HFFc6 (cell line): ENCODE measurements around the gene SIL1. TPM values are rescaled to one million over a fixed set of nuclear protein-coding genes. Genes with fewer than 3 reads are reported as not detected.

ENCODE experiments used
- DNase-seq: peaks from one replicate; pipeline ENCODE4 v3.0.0-alpha.2; 2018
- H3K27ac Mint-ChIP-seq: 2 replicates; pipeline ENCODE4 v1.8.0; 2020; ENCODE audit warnings: mild to moderate bottlenecking, mixed read lengths
- H3K27me3 Mint-ChIP-seq: 2 replicates; pipeline ENCODE4 v1.8.0; 2021; ENCODE audit warnings: mild to moderate bottlenecking, moderate library complexity, mixed read lengths; ENCODE audit not compliant: insufficient read depth
- H3K36me3 Mint-ChIP-seq: 2 replicates; pipeline ENCODE4 v1.8.0; 2021; ENCODE audit warnings: low read depth, mixed read lengths
- H3K4me1 Mint-ChIP-seq: 2 replicates; pipeline ENCODE4 v1.8.0; 2020; ENCODE audit warnings: low read depth, mixed read lengths
- H3K4me3 Mint-ChIP-seq: 2 replicates; pipeline ENCODE4 v1.8.0; 2020; ENCODE audit warnings: mild to moderate bottlenecking, moderate library complexity, mixed read lengths
- H3K9me3 Mint-ChIP-seq: 2 replicates; pipeline ENCODE4 v1.8.0; 2020; ENCODE audit warnings: mild to moderate bottlenecking, mixed read lengths
- CTCF ChIP-seq: fragments of 200-600 bp; sonication (generic); IDR thresholded peaks from 2 replicates; pipeline ENCODE4 v1.5.0; 2021; ENCODE audit warnings: antibody characterized with exemption, mild to moderate bottlenecking
- total RNA-seq, 6 experiments: library from RNA; stranded (reverse); fragmentation: NEBNext Ultra II Directional; extraction: Animal tissue kit (Norgen Biotek cat#: 25700); gene quantifications; 2 replicates in 1 of 6; 3 replicates in 5 of 6; pipeline ENCODE4 v1.2.3, GENCODE V29; 2021

The SIL1 gene
- total RNA-seq, 6 experiments from 2014 or later = 64.7 to 84.7 (median 78.7) TPM

- no peak for DNase-seq
- H3K36me3 Mint-ChIP-seq = peaks cover 62% of the 10 kb centered on the region
- H3K9me3 Mint-ChIP-seq = no peaks in the 10 kb centered on the region
- H3K4me3 Mint-ChIP-seq = no peak overlapping the region
- H3K27ac Mint-ChIP-seq = no peak overlapping the region
- no peaks in the 10 kb centered on the region for H3K4me1 Mint-ChIP-seq
- H3K27me3 Mint-ChIP-seq = peaks cover 6% of the 10 kb centered on the region
- TF ChIP-seq CTCF = no peak
These were observed 268.6 kb downstream of the SIL1 start for GRCh38 chr5:138929571-138929955.

- no peak for DNase-seq
- Mint-ChIP-seq H3K27me3 (peaks cover 3% of the 10 kb centered on the region), H3K27ac (peak overlapping the region; percentile 35; the same call in 1 of the 2 replicates), H3K4me3 (no peak overlapping the region), H3K4me1 (no peaks in the 10 kb centered on the region), H3K36me3 (peaks cover 65% of the 10 kb centered on the region), H3K9me3 (no peaks in the 10 kb centered on the region)
- TF ChIP-seq CTCF = no peak
These were observed 270.2 kb downstream of the SIL1 start for GRCh38 chr5:138927979-138928378.

GRCh38 chr5:138927544-138927943 lies 270.6 kb downstream of the SIL1 start:
- no peaks in the 10 kb centered on the region for H3K4me1 Mint-ChIP-seq
- TF ChIP-seq CTCF = no peak
- H3K9me3 Mint-ChIP-seq = no peaks in the 10 kb centered on the region
- no peak overlapping the region for H3K4me3 Mint-ChIP-seq
- peaks cover 61% of the 10 kb centered on the region for H3K36me3 Mint-ChIP-seq
- no peak for DNase-seq
- peaks cover 3% of the 10 kb centered on the region for H3K27me3 Mint-ChIP-seq
- peak overlapping the region; percentile 35; the same call in 1 of the 2 replicates for H3K27ac Mint-ChIP-seq

GRCh38 chr5:138926688-138927448 lies 271.3 kb downstream of the SIL1 start:
- H3K36me3 Mint-ChIP-seq = peaks cover 55% of the 10 kb centered on the region
- peaks cover 3% of the 10 kb centered on the region for H3K27me3 Mint-ChIP-seq
- H3K4me3 Mint-ChIP-seq = no peak overlapping the region
- no peak overlapping the region; the same call in 1 of the 2 replicates for H3K27ac Mint-ChIP-seq
- no peaks in the 10 kb centered on the region for H3K9me3 Mint-ChIP-seq
- H3K4me1 Mint-ChIP-seq = no peaks in the 10 kb centered on the region
- no peak for TF ChIP-seq CTCF
- DNase-seq = no peak

- no peak overlapping the region for H3K4me3 Mint-ChIP-seq
- no peak for TF ChIP-seq CTCF
- peaks cover 3% of the 10 kb centered on the region for H3K27me3 Mint-ChIP-seq
- DNase-seq = no peak
- H3K4me1 Mint-ChIP-seq = peaks cover 3% of the 10 kb centered on the region
- peaks cover 50% of the 10 kb centered on the region for H3K36me3 Mint-ChIP-seq
- H3K9me3 Mint-ChIP-seq = no peaks in the 10 kb centered on the region
- no peak overlapping the region for H3K27ac Mint-ChIP-seq
These were observed 271.9 kb downstream of the SIL1 start for GRCh38 chr5:138926257-138926656.
